Measurements from ENCODE around the gene B3GALNT1.
A peak's percentile ranks its signal among the peaks of the same experiment; 100 is the strongest.

The B3GALNT1 gene

GRCh38 chr3:161104561-161105551, at the start of gene B3GALNT1:
Gene B3GALNT1, minus strand, starts transcription at chr3:161105349. Its CDS starts 18,595 bp downstream, at chr3:161086754.
- peak; percentile 47 for DNase-seq (ENCODE audit: low spot score)

- DNase-seq (ENCODE audit: low spot score), result no peak
These were observed 48.3 kb upstream of the B3GALNT1 start for GRCh38 chr3:161153480-161153879.

- DNase-seq (ENCODE audit: low spot score), result no peak
These were observed 44.9 kb upstream of the B3GALNT1 start for GRCh38 chr3:161150001-161150525.

- no peak for DNase-seq (ENCODE audit: low spot score)
These were observed 44.4 kb upstream of the B3GALNT1 start for GRCh38 chr3:161149529-161149928.

GRCh38 chr3:161148832-161149475, 43.8 kb upstream of the B3GALNT1 start:
- DNase-seq (ENCODE audit: low spot score), result no peak

- no peak for DNase-seq (ENCODE audit: low spot score)
These were observed 37.3 kb upstream of the B3GALNT1 start for GRCh38 chr3:161142486-161142885.

- no peak for DNase-seq (ENCODE audit: low spot score)
These were observed 34.5 kb upstream of the B3GALNT1 start for GRCh38 chr3:161139686-161140085.

GRCh38 chr3:161137260-161137659, 32.1 kb upstream of the B3GALNT1 start:
- DNase-seq (ENCODE audit: low spot score), result no peak

- DNase-seq (ENCODE audit: low spot score), result no peak
These were observed 27.2 kb upstream of the B3GALNT1 start for GRCh38 chr3:161132391-161132790.

- no peak for DNase-seq (ENCODE audit: low spot score)
These were observed 21.3 kb upstream of the B3GALNT1 start for GRCh38 chr3:161126495-161126894.

- DNase-seq (ENCODE audit: low spot score), result no peak
These were observed 12.5 kb upstream of the B3GALNT1 start for GRCh38 chr3:161117646-161118045.

- no peak for DNase-seq (ENCODE audit: low spot score)
These were observed 3.7 kb upstream of the B3GALNT1 start for GRCh38 chr3:161108840-161109239.

- DNase-seq (ENCODE audit: low spot score), result no peak
These were observed 2.2 kb upstream of the B3GALNT1 start for GRCh38 chr3:161107311-161107710.

GRCh38 chr3:161103776-161104385, 1.3 kb downstream of the B3GALNT1 start:
- DNase-seq (ENCODE audit: low spot score), result no peak

- no peak for DNase-seq (ENCODE audit: low spot score)
These were observed 3.5 kb downstream of the B3GALNT1 start for GRCh38 chr3:161101609-161102008.

- no peak for DNase-seq (ENCODE audit: low spot score)
These were observed 4.2 kb downstream of the B3GALNT1 start for GRCh38 chr3:161100994-161101393.

GRCh38 chr3:161096771-161097367, 8.3 kb downstream of the B3GALNT1 start:
- no peak for DNase-seq (ENCODE audit: low spot score)

- no peak for DNase-seq (ENCODE audit: low spot score)
These were observed 11.3 kb downstream of the B3GALNT1 start for GRCh38 chr3:161093895-161094294.

- no peak for DNase-seq (ENCODE audit: low spot score)
These were observed 20.9 kb downstream of the B3GALNT1 start for GRCh38 chr3:161084277-161084676.

GRCh38 chr3:161083131-161083530, 22.0 kb downstream of the B3GALNT1 start:
- DNase-seq (ENCODE audit: low spot score), result peak; percentile 47

- DNase-seq (ENCODE audit: low spot score), result no peak
These were observed 23.1 kb downstream of the B3GALNT1 start for GRCh38 chr3:161082063-161082462.

GRCh38 chr3:161081633-161082032, 23.5 kb downstream of the B3GALNT1 start:
- no peak for DNase-seq (ENCODE audit: low spot score)
